NCI-H2107 (cell line): Measurements from ENCODE around the gene CDH12.
"Not testable (repeated sequence)": the region's sequence is repeated elsewhere in the genome, so short reads cannot be mapped to it uniquely, and the experiment has no call there.

ENCODE experiments used
- DNase-seq: peaks from one replicate; lab custom pipeline; 2025; lab: John Stamatoyannopoulos, UW

The CDH12 gene

GRCh38 chr5:22650511-22650910, 202.6 kb downstream of the CDH12 start:
- no peak for DNase-seq

GRCh38 chr5:22649074-22649473, 204.1 kb downstream of the CDH12 start:
- no peak for DNase-seq

GRCh38 chr5:22644859-22645258, 208.3 kb downstream of the CDH12 start:
- no peak for DNase-seq

- no peak for DNase-seq
These were observed 209.8 kb downstream of the CDH12 start for GRCh38 chr5:22643356-22643755.

GRCh38 chr5:22631683-22632082, 221.5 kb downstream of the CDH12 start:
- DNase-seq, result no peak

GRCh38 chr5:22627029-22627428, 226.1 kb downstream of the CDH12 start:
- DNase-seq, result no peak

GRCh38 chr5:22625451-22625850, 227.7 kb downstream of the CDH12 start:
- no peak for DNase-seq

GRCh38 chr5:22621084-22621483, 232.1 kb downstream of the CDH12 start:
- no peak for DNase-seq

GRCh38 chr5:22615964-22616363, 237.2 kb downstream of the CDH12 start:
- DNase-seq, result no peak

GRCh38 chr5:22614486-22615094, 238.6 kb downstream of the CDH12 start:
- DNase-seq, result no peak

GRCh38 chr5:22612928-22613327, 240.2 kb downstream of the CDH12 start:
- DNase-seq, result no peak

- no peak for DNase-seq
These were observed 241.8 kb downstream of the CDH12 start for GRCh38 chr5:22611327-22611726.

GRCh38 chr5:22607498-22607897, 245.6 kb downstream of the CDH12 start:
- not testable (repeated sequence) for DNase-seq

GRCh38 chr5:22605473-22605872, 247.7 kb downstream of the CDH12 start:
- DNase-seq, result no peak

- DNase-seq, result no peak
These were observed 248.4 kb downstream of the CDH12 start for GRCh38 chr5:22604711-22605110.

- no peak for DNase-seq
These were observed 254.3 kb downstream of the CDH12 start for GRCh38 chr5:22598796-22599195.

- no peak for DNase-seq
These were observed 256.7 kb downstream of the CDH12 start for GRCh38 chr5:22596404-22596970.

- DNase-seq, result no peak
These were observed 258.7 kb downstream of the CDH12 start for GRCh38 chr5:22594491-22594890.

- DNase-seq, result no peak
These were observed 259.6 kb downstream of the CDH12 start for GRCh38 chr5:22593592-22593991.

- DNase-seq, result no peak
These were observed 261.7 kb downstream of the CDH12 start for GRCh38 chr5:22591461-22591860.

GRCh38 chr5:22590677-22591268, 262.4 kb downstream of the CDH12 start:
- DNase-seq, result no peak

GRCh38 chr5:22577711-22578110, 275.4 kb downstream of the CDH12 start:
- no peak for DNase-seq

GRCh38 chr5:22577006-22577405, 276.1 kb downstream of the CDH12 start:
- DNase-seq, result no peak

GRCh38 chr5:22572941-22573340, 280.2 kb downstream of the CDH12 start:
- no peak for DNase-seq
